Measurements from ENCODE around the gene POM121.
"Not testable (repeated sequence)": the region's sequence is repeated elsewhere in the genome, so short reads cannot be mapped to it uniquely, and the experiment has no call there.

- TF ChIP-seq CTCF (conservative IDR thresholded peaks at IDR 0.05); EZH2 (IDR thresholded peaks at IDR 0.05; ENCODE audit: low read depth): not testable (repeated sequence)
Measured at GRCh38 chr7:72982084-72982483, 57.2 kb downstream of the POM121 start.
